ENCODE results near the gene ZNF580.

Gene ZNF580

DNA sequence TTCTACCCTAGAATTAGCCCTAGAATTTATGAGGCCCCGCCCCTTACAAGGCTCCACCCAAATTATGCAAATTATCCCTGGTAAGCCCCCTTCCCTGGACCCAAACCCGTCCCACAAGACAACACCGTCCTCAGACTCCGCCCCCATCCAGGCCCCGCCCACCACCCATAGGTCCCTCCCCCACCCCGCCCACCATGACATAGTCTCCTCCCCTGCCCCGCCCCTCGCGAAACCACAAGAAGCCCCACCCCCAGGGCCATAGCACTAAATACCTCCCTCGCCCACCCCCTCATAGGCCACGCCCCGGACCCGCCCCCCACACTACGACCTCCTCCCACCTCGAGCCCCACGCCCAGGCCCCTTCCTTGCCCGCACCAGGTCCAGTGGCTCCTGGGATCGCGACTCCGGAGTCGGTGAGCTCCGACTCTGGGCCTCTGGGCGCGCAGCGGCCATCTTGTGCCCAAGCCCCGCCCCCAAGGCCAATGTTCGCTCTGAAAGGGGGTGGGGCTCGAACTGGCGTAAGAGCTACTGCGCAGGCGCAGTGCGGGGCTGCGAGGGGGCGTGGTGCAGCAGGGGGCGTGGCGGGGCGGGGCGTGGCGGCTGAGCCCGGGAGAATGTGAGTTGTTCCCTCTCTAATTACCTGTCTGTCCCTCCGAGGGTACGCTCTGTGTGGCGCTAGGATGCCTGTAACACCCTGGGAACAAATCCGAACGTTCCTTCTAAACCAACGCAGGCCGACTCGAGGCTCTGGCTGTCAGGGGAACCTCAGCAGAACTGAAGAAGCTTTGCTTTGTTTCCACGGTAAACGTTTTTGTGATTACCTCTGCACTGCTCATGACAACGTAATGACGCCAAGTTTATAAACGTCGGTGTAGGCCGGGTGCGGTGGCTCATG lies 16.4 kb upstream of the ZNF580 start, which contains the start of gene ZNF784:
Gene ZNF784 (minus strand): TSS at position 458 of the 895 bp plus-strand sequence. CDS start 5 bp downstream, at position 453.
- DNase-seq = peak; percentile 96

GRCh38 chr19:55625004-55625326 lies 15.8 kb upstream of the ZNF580 start:
- DNase-seq = peak; percentile 46

DNA sequence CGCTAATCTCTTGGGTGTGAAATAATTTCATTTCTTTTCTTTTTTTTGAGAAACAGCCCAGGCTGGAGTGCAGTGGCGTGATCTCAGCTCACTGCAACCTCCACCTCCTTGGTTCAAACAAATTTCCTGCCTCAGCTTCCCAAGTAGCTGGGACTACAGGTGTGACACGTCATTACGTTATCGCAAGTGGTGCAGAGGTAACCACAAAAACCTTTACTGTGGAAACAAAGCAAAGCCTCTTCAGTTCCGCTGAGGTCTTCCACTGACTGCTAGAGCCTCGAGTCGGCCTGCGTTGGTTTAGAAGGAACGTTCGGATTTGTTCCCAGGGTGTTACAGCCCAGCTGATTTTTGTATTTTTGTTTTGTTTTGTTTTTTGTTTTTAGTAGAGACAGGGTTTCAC lies 14.5 kb upstream of the ZNF580 start:
- DNase-seq = no peak

DNA sequence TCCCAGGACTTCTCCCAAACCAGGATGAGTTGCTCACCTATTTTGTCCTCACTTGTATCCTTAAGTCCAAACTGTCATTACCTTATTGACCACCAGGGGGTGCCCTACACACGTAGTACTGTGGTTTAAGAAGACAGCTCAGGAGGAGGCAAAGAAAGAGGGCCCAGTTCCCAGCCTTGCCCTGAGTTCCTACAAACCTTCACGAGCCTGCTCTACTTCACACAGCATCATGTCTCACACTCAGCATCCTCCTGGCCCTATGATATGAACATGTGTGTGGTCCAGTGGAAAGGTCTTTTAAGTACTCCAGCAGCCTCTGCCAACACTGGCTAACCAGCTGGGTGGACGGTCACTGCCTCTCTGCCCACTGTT lies 8.4 kb upstream of the ZNF580 start:
- DNase-seq = peak; percentile 95

DNA sequence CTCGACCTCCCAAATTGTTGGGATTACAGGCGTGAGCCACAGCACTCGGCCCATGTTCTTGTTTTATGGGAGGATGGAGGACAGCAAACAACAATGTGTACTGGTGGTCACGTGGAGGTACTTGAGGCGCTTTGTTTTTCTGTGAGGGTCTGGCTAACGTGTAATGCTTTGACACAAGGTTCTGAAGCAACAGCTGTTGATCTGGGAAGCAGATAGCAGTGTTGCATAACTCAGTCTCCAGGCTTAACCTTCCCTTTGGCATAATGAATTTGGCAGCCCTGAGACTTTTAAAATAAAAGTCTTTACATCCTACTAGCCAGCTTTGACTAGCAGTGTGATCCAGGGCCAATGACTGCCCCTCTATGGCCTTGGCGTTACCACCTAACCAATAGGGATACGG lies 6.9 kb upstream of the ZNF580 start:
- peak; percentile 32 for DNase-seq

GRCh38 chr19:55635334-55635717 lies 5.5 kb upstream of the ZNF580 start:
- no peak for DNase-seq

GRCh38 chr19:55635856-55636440 lies 4.9 kb upstream of the ZNF580 start:
- DNase-seq = no peak

GRCh38 chr19:55636723-55637122 lies 4.1 kb upstream of the ZNF580 start:
- DNase-seq = no peak

DNA sequence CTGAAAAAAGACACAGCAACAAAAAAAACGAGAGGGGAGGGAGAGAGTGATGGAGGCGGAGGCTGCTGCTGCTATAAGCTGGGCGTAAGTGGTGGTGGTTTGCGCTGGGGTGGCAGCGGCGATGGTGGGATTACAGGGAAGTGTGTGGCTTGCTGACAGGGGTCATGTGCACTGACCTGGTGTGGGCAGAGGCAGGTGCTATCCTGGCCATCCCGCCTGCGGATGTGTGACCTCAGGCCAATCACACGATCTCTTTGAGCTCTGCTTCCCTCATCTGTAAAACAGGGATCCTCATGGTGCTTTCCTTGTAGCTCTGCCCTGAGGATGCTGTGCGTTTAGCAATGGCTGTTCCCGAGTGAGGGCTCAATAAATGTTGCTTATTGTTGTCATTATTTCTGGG lies 3.3 kb upstream of the ZNF580 start:
- no peak for DNase-seq

- peak; percentile 69 for DNase-seq
Measured at GRCh38 chr19:55638864-55639359, 1.9 kb upstream of the ZNF580 start.

DNA sequence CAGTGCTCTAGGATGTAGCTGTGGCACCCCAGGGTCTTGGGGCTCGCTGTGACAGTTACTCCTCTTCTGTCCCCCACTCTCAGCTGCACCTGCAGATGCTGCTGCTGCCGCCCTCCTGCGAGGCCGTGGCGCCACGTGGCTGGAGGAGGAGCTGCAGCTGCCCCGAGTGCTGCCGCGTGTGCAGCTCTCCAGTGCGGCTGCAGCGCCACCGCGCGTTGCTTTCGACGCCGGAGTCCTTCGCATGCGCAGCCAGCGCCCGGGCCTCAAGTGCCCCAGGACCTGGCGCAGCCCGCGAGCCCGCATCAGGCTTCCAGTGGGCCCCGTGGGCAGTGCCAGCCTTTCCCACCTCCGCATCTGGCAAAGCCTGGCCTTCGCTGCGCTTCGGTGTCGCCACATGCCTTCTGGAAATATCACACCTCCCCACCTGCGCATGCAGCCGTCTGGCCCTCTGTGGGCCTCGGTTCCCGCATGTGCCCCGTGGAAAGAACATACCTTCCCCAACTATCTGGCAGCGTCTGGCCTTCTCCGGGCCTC lies 692 bp upstream of the ZNF580 start:
- peak; percentile 96 for DNase-seq

DNA sequence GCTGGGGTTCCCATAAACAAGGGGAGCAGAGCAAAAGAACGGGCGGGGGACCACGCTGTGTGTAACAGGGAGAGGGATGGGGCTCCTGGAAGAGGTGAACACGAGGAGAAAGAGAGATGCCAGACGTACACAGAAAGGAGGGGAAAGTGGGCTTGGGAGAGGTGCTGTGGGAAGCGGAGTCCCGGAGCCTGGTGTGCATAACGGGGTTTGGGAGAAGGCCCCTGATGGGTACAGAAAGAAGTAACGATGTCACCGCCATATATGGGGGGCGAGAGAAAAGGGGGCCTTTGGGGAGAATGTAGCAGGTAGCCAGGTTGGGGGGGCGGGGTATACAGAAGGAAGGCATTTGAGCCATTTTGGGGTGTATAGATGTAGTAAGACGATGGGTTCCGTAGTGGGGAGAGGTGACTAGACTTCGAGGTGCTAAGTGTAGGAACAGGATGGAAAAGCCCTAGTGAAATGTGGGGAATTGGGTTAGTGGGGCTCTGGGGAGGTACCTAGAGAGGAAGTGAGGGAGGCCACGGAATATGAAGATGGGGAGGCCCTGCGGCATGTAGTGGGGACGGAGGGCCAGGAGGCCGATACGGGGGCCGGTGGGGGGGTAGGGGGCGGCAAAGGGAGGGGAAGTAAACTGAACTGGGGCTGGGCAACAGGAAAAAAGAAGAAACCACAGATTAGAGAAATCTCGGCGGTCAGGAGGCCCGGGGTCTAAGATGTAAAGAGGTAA lies 787 bp downstream of the ZNF580 start:
- DNase-seq = peak; percentile 69

GRCh38 chr19:55642153-55643002 lies 1.6 kb downstream of the ZNF580 start:
- DNase-seq = peak; percentile 93

- DNase-seq = peak; percentile 93
Measured at GRCh38 chr19:55643003-55643886, 2.4 kb downstream of the ZNF580 start, which contains the start of gene ZNF581. Gene ZNF581, plus strand, starts transcription at chr19:55643649. Its CDS starts 923 bp downstream, at chr19:55644572.

GRCh38 chr19:55643887-55644176 lies 3.0 kb downstream of the ZNF580 start:
- DNase-seq = peak; percentile 57

- DNase-seq = no peak
Measured at GRCh38 chr19:55644191-55644833, 3.5 kb downstream of the ZNF580 start.

GRCh38 chr19:55644842-55645511 lies 4.2 kb downstream of the ZNF580 start:
- no peak for DNase-seq

DNA sequence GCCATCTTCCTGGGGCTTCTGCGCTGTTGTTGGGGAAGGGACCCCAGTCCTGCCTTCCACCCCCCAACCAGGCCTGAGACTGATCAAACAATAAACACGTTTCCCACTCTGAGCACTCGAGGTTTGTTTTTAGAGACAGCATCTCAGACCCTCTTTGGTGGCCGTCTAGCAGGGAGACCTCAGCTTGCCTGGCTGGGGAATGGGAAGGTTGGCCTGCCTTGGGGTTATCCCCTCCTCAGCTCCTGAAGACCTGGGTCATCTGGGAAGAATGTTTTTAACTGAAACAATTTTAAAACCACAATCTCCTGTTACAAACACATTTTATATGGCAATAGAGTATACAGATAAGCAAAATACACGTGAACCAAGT lies 4.7 kb downstream of the ZNF580 start:
- DNase-seq = no peak

DNA sequence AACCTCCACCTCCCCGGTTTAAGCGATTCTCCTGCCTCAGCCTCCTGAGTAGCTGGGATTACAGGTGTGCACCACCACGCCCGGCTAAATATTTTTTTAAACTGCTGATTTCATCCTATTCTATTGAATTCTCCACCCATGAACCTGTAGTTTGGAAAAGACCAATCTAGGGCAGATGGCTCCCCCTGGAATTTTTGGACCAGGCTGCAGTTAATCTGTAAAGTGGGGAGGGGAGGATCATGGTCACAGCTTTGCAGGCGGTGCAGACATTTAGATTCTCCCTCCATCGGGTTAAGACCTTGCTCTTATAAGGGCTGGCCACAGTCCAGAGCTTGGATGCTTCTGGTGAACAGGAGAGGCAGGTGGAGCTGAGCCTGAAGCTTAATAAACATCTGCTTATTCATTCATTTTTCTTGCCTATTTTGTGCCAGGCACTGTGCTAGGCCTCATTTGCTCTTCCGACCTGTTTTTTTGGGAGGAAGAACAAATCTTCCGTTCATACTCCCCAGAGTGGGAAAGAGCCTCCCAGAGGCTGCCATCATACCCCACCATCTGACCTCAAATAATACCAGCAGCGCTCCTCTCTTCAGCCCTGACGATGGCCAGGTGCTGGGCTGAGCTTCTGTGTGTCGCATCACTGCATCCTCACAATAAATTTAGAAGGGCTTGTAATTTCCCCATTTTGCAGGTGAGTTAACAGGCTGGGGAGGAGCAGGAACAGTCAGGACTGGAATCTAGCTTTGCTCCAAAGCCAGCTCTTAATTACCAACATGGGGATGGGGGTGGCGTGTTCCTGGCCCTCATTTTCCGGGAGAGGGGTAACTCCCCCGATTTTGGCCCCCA lies 6.3 kb downstream of the ZNF580 start:
- peak; percentile 79 for DNase-seq
